PFSK-1 (cell line): ENCODE measurements around the gene CCDC167.

Experiments used
- FOXP2 ChIP-seq: optimal IDR thresholded peaks from 2 replicates; pipeline ENCODE3; 2011; ENCODE audit warnings: borderline replicate concordance, control low read depth, inconsistent platforms; ENCODE audit not compliant: insufficient read depth; ENCODE audit errors: extremely low read length, extremely low read depth
- POLR2AphosphoS5 ChIP-seq: IDR thresholded peaks from 2 replicates; pipeline ENCODE4 v1.6.1; 2012; ENCODE audit warnings: low read depth, mild to moderate bottlenecking, control low read depth, low read length, moderate library complexity
- SIN3A ChIP-seq: IDR thresholded peaks from 2 replicates; pipeline ENCODE4 v1.6.1; 2012; ENCODE audit warnings: mild to moderate bottlenecking, low read length, moderate library complexity, borderline replicate concordance; ENCODE audit not compliant: insufficient read depth
- TAF1 ChIP-seq: IDR thresholded peaks from 2 replicates; pipeline ENCODE4 v1.6.1; 2012; ENCODE audit warnings: low read length, control low read depth, borderline replicate concordance; ENCODE audit not compliant: insufficient read depth
- TF ChIP-seq, protein P1 (sequence below), 2 experiments: IDR thresholded peaks; 2 replicates each; pipeline versions ENCODE4 v1.6.1 to v1.8.0; 2011 to 2012; ENCODE audit warnings: low read depth in 2 of 2, low read length in 2 of 2, control low read depth in 1 of 2, inconsistent platforms in 1 of 2, mild to moderate bottlenecking in 1 of 2, moderate library complexity in 1 of 2; ENCODE audit not compliant: insufficient read depth in 1 of 2

The CCDC167 gene

GRCh38 chr6:37487591-37488380 is 11.9 kb downstream of the CCDC167 start:
- TF ChIP-seq, protein P1, sequence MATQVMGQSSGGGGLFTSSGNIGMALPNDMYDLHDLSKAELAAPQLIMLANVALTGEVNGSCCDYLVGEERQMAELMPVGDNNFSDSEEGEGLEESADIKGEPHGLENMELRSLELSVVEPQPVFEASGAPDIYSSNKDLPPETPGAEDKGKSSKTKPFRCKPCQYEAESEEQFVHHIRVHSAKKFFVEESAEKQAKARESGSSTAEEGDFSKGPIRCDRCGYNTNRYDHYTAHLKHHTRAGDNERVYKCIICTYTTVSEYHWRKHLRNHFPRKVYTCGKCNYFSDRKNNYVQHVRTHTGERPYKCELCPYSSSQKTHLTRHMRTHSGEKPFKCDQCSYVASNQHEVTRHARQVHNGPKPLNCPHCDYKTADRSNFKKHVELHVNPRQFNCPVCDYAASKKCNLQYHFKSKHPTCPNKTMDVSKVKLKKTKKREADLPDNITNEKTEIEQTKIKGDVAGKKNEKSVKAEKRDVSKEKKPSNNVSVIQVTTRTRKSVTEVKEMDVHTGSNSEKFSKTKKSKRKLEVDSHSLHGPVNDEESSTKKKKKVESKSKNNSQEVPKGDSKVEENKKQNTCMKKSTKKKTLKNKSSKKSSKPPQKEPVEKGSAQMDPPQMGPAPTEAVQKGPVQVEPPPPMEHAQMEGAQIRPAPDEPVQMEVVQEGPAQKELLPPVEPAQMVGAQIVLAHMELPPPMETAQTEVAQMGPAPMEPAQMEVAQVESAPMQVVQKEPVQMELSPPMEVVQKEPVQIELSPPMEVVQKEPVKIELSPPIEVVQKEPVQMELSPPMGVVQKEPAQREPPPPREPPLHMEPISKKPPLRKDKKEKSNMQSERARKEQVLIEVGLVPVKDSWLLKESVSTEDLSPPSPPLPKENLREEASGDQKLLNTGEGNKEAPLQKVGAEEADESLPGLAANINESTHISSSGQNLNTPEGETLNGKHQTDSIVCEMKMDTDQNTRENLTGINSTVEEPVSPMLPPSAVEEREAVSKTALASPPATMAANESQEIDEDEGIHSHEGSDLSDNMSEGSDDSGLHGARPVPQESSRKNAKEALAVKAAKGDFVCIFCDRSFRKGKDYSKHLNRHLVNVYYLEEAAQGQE (IDR thresholded peaks at IDR 0.05; ENCODE audit: insufficient read depth in 1 of 2, low read depth in 2 of 2, low read length in 2 of 2): no peak
- TF ChIP-seq SIN3A (no peak), POLR2AphosphoS5 (no peak), TAF1 (no peak), FOXP2 (no peak)

DNA sequence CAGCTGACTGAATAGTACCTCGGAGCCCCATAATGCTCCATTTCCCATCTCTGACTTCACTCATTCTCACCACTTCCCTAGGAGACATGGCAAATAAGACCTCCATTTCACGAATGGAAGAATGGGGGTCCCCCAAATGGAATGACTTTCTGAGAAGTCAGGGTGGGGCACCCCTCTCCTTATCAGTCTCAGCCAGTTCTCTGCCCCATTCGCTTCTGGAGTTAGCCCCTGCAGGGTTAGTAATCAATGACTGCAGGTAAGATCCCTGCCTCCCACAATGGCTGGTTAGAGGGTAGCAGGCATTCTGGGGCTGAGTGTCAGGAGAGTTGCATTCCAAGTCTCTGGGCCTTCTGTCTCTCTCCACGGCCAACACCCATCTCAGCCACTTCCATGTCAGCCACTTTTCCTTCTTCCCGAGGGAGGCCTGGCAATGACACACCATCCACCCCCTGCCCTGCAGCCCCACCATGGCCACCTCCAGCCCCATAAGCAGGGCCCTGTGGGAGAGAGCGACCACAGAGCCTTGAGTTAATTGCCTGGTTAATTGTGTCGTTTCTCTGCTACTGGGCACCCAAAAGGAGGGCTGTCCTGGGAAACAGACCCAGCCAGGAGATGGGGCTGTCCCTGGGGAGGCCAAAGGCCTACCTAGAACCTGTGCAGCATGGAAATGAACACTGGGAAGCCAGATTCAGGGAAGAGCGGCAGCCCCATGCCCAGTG is 13.4 kb downstream of the CCDC167 start:
- TF ChIP-seq POLR2AphosphoS5 (no peak), FOXP2 (no peak), TAF1 (no peak), SIN3A (no peak)
- TF ChIP-seq, protein P1 (IDR thresholded peaks at IDR 0.05; ENCODE audit: insufficient read depth in 1 of 2, low read depth in 2 of 2, low read length in 2 of 2): no peak

DNA sequence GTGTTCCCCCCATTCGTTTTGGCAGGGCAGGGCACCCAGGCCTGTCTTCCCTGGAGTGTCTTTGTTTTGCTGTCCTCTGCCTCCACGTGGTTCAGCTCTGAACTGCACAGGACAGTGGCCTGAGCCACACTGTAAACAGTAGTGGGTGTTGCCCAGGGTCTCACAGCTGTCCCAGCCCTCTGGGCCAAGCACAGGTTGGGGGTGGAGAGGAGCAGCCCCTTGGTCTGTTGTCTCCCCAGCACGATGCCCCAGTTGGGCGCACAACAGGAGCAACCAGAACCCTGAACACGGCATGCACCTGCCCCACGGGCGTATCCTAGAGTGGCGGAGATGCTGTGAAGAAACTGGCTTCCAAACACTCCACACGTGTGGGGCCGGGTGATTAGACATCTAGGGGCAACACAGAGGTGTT is 14.4 kb downstream of the CCDC167 start:
- TF ChIP-seq POLR2AphosphoS5 (no peak), FOXP2 (no peak), SIN3A (no peak), TAF1 (no peak)
- TF ChIP-seq, protein P1 (IDR thresholded peaks at IDR 0.05; ENCODE audit: insufficient read depth in 1 of 2, low read depth in 2 of 2, low read length in 2 of 2): no peak

GRCh38 chr6:37484786-37485170 is 14.9 kb downstream of the CCDC167 start:
- no peak for TF ChIP-seq FOXP2
- TF ChIP-seq TAF1: no peak
- no peak for TF ChIP-seq SIN3A
- TF ChIP-seq POLR2AphosphoS5: no peak
- TF ChIP-seq, protein P1 (IDR thresholded peaks at IDR 0.05; ENCODE audit: insufficient read depth in 1 of 2, low read depth in 2 of 2, low read length in 2 of 2): no peak
